GM15510 (cell line): ENCODE data around the gene ATP1A1.

Experiments used
- POLR2A ChIP-seq: IDR thresholded peaks from 3 replicates; pipeline ENCODE4 v1.6.1; 2011; ENCODE audit warnings: borderline replicate concordance; ENCODE audit not compliant: insufficient read length; ENCODE audit errors: extremely low read depth

The ATP1A1 gene

DNA sequence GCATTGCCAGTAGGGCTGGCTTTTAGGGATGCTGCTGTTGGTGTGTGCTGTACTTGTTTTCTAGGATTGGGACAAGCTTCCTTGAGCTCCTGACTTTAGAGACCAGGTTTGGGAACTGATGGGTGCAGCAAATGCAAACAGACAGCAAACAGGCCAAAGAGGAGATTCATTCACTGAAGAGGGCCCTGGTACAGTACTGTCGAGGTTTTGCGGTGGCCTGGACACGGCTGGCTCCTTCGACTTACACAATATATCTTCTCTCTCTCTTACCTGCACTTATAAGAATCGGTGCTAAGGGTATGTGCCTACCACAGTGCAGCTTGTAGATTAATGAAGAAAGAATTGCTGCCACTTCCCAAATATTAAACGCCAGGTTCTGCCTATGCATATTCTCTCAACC is 44.6 kb downstream of the ATP1A1 start:
- no peak for TF ChIP-seq POLR2A

GRCh38 chr1:116418091-116418830 is 45.2 kb downstream of the ATP1A1 start:
- TF ChIP-seq POLR2A = peak; percentile 94

DNA sequence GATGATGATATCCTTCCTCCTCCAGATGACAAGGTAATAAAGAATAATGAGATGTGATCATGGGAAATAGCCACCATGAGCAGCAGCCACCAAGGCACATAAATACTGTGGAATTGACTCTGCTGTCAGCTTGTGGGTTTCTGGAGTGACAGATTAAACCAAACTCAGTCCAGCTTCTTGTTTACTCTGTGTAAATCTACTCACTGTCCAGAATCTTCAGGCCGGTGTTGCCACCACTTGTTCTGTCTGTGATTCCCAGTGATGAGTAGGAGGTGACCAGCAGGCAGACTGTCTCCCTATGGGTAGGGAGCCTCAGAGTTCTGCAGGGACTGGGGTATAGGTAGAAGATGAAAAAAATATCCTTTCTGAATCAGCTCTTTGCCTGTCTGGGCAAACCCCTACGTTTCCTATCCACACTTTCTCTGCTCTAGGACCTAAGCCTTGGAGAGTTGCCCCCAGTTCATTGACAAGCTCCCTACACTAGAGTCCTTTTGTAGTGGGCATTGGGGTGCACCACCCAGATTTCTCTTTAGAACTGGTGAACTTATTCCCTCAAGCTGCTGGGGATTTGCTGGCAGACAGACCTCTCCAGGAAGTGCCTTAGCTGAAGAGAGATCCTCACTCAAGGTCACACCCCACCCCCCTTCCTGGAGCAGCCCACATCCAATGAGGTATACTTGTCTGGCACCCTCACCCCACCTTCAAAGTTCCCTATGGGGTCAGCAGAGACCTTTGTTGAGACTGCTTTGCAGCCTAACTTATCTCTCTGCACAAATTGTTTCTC is 47.6 kb downstream of the ATP1A1 start:
- no peak for TF ChIP-seq POLR2A

- TF ChIP-seq POLR2A = no peak
Observed at GRCh38 chr1:116424438-116424837, 51.4 kb downstream of the ATP1A1 start.

GRCh38 chr1:116424863-116425262 is 51.8 kb downstream of the ATP1A1 start:
- TF ChIP-seq POLR2A = no peak

GRCh38 chr1:116425987-116426386 is 52.9 kb downstream of the ATP1A1 start:
- TF ChIP-seq POLR2A = no peak

DNA sequence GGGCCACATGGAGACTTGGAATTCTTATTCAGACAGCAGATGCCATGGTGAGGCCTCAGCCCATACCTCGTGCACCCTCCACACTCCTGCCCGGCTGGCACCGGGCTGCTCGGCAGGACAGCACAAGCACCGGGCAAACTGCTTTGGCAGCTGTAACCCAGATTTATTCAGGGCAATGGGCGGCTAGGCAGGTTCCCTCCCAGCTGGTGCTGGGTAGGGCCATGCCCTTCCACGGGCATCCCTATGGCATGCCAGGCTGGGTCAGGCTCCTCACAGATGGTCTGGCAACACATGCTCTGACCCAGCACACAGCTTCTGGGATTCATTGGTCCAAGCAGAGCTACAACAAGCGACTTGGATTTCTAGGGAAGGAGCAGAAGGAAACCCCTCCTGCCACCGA is 53.4 kb downstream of the ATP1A1 start:
- TF ChIP-seq POLR2A = no peak

DNA sequence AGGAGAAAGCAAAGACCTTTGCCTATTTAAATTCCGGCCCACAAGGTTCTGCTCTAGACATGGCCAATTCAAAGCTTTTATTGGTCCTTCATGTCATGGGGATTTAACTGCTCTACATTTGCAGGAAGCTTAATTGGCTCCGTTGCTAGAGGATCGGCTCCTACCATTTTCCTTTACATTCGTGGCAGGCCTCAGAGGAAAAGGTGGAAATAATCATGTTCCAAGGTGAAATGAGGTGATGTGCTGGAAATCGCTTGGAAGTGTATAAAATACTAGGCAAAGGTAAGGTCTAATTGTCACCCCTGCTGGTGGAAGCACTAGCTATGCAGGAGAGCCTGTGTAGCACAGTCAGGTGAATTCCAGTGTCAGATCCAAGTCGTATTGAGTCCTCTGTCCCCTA is 55.5 kb downstream of the ATP1A1 start:
- TF ChIP-seq POLR2A = no peak

DNA sequence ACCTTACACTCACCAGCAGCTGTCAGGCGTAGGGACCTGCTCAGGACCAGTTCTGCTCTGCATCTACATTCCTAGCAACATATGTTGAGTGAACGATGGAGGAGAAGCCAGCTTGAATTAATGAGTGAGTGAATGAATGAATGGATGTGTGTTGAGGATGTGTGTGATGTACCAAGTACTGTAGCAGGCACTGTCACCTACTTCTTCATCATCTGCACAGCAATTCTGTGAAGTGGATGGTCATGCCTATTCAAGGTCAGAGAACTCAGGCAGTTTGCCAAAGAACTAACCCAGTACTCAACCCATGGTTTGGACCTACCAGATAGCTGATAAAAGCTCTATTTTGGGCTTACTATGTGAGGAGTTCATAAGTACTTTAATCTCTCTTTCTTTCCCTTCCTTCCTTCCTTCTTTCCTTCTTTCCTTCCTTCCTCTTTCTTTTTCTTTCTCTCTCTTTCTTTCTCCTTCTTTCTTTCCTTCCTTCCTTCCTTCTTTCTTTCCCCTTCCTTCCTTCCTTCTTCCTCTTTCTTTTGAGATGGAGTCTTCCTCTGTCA is 56.9 kb downstream of the ATP1A1 start:
- no peak for TF ChIP-seq POLR2A

- TF ChIP-seq POLR2A = no peak
Observed at GRCh38 chr1:116431870-116432500, 58.9 kb downstream of the ATP1A1 start.

DNA sequence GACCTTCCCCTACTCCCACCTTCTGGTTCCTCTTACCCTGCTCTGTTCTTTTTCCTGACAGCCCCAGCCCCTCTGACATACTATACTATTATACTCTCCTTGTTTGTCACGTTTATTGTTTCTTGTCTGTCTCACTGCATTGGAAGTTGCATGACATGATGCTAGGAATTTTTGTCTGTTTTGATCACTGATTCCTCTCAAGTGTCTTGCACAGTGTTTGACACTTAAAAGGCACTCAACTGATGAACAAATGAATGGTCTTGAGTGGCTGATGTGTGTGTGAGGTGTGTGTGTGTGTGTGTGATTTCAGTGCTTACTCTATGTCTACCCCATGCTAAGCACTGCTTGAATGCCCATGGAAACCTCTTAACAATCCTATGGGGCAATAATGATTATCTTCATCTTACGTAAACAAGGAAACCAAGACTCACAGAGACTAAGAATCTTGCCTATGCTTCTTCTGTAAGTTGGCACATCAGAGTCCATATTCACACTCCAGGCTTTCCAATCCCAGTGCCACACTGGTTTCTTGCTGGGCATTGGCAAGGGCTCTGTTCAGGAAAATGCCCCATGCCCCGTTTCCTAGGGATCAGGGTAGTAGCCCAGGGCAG is 59.7 kb downstream of the ATP1A1 start:
- no peak for TF ChIP-seq POLR2A

DNA sequence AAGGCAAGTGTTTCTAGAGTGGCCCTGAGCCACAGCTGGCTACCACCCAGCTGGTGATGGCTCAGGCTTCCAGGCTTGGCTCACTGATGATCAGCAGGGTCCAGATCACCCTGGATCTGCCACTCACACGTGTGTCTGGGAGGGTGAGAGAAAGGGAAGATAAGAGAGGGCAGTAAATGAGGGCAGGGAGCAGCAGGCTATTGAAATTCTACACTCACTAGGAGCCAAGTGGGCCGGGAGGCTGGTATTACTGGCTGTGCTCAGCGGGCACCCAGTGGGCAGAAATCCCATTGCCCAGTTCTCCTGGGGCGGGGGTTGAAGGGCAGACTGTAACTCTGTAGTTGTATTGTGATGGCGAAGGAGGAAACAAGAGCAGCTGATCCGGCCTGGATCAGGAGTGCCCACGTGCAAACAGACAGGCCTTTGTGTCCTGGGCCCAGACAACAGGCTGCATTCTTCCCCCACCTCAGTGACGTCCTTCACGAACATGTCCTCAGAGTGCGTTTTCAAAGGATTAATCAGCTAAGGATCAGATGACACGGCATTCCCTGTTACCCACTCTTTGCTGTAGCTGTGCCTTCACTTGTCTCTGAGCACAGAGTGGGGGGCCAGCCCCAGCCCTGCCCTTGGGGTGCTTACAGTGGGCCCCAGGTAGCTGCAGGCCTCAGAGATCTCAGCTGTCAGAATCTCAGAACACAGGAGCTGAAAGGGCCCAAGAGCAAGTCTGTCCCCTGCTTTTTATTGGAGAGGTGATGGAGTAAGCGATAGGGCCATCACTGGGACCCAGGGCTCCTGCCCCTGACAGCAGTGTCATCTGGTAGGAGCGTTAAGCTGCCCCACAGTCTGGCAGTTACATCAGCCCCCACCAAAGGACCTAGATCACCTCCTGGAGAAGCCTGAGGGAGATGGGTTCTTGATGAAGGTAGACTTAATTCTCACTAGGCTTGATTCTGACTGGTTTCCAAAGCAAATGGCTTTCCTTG is 60.5 kb downstream of the ATP1A1 start:
- TF ChIP-seq POLR2A = no peak

DNA sequence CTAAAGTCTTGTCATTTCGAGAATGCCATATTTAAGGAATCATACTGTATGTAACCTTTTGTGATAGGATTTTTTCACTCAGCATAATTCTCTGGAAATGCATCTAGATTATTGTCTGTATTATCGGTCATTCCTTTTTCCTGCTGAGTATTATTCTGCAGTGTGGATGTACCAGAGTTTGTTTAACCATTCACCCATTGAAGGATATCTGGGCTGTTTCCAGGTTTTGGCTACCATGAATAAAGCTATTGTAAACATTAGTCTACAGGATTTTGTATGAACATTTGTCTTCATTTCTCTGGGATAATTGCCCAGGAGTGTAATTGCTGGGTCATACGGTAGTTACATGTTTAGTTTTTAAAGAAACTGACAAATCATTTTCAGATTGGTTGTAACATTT is 61.8 kb downstream of the ATP1A1 start:
- no peak for TF ChIP-seq POLR2A

- TF ChIP-seq POLR2A = no peak
Observed at GRCh38 chr1:116435806-116436610, 63.0 kb downstream of the ATP1A1 start.

- no peak for TF ChIP-seq POLR2A
Observed at GRCh38 chr1:116436611-116436970, 63.5 kb downstream of the ATP1A1 start.
